Astrocyte (in vitro differentiated cells and primary cell): ENCODE results near the gene HPSE2.

Source experiments
- EZH2 ChIP-seq: IDR thresholded peaks from 2 replicates; pipeline ENCODE4 v1.6.1; 2012; ENCODE audit warnings: mild to moderate bottlenecking, low read length, inconsistent platforms; ENCODE audit not compliant: insufficient read depth
- TF ChIP-seq, protein P1 (sequence below): IDR thresholded peaks from 2 replicates; pipeline ENCODE4 v1.5.1; 2011; ENCODE audit warnings: low read depth, mild to moderate bottlenecking, inconsistent platforms, low read length, moderate library complexity; ENCODE audit not compliant: insufficient read depth

DNA sequence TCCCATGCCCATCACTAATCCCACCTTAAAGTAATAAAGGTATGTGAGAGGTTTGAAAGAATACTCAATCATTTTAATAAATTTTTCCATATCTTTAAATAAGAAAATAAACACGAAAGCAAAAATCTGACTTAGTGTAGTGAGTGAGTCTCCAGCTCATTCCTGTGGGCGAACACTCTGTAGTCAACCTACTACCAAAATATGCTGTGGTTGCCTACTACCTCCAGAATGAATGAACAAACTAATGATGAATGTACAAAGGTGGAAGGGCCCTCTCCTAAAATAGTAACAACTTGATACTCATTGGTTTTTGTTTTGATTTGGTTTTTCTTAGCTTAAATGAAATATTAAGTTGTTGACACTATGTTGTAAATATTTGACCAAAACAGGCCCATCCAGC, 593.4 kb downstream of the HPSE2 start:
- TF ChIP-seq, protein P1, sequence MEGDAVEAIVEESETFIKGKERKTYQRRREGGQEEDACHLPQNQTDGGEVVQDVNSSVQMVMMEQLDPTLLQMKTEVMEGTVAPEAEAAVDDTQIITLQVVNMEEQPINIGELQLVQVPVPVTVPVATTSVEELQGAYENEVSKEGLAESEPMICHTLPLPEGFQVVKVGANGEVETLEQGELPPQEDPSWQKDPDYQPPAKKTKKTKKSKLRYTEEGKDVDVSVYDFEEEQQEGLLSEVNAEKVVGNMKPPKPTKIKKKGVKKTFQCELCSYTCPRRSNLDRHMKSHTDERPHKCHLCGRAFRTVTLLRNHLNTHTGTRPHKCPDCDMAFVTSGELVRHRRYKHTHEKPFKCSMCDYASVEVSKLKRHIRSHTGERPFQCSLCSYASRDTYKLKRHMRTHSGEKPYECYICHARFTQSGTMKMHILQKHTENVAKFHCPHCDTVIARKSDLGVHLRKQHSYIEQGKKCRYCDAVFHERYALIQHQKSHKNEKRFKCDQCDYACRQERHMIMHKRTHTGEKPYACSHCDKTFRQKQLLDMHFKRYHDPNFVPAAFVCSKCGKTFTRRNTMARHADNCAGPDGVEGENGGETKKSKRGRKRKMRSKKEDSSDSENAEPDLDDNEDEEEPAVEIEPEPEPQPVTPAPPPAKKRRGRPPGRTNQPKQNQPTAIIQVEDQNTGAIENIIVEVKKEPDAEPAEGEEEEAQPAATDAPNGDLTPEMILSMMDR, result no peak
- no peak for TF ChIP-seq EZH2
